Measurements from ENCODE around the gene RAB7A.
A peak's percentile ranks its signal among the peaks of the same experiment; 100 is the strongest.

RAB7A gene

DNA sequence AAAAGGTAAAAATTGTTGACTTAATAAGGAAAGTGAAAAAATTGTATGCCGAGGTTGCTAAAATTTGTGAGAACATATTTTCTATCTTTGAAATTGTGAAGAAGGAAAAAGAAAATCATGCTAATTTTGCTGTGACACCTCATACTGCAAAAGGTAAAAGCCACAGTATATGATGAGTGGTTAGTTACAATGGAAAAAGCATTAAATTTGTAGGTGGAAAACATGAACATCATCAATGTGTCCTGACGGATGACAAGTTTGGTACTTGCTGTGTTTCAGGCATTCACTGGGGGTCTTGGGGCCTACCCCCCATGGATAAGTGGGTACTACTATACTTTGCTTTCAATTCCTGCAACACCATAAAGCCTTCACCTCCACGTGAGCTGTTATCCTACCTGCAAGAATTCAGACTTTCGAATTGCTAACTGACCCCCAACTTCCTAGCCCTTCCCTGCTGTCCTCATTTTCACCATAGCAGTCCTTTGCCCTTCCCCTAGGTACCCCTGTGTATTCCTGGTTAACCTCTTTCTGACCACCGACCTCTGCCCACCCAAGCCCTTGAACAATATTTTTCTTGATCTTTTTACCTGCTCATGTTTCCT, 62.4 kb downstream of the RAB7A start:
- Mint-ChIP-seq H3K36me3 (ENCODE audit: low read depth) (peaks cover 6% of the 10 kb centered on the region), H3K4me3 (no peak overlapping the region), H3K27ac (peak overlapping the region; percentile 66), H3K4me1 (peaks cover 52% of the 10 kb centered on the region), H3K9me3 (no peaks in the 10 kb centered on the region), H3K27me3 (ENCODE audit: low read depth, poor library complexity) (no peaks in the 10 kb centered on the region)
- DNase-seq, result no peak
- no peak for TF ChIP-seq CTCF (IDR thresholded peaks at IDR 0.05)

DNA sequence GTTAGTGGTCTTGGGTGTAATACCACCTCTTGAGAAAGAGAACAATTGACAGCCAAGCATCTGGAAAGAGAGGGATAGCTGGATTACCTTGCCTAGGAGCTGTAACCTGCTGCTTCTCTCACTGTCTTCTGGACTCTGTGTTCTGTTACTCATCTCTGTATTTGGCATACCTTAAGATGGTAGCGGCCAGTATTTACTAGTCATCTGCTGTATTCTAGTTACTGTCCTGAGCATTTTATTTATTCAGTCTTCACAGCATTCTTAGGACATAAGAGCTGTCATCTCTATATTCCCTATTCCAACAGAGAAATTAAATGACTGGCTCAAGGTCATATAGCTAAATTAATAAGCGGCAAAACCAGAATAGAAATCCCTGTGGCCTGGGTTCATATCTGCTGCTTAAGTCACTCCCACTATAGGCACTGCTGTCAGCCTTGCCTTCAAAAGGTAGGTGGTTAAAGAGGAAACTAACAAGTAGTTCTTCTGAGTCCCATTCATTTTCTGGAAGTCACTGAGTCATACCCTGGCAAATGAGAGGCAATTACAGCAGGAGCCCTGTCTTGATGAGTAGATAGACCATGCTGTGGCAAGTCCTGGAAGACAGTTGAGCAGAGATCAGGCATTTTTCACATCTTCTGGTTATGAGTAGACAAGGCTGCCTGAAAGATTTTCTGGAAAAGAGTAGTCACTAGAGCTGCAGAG, 68.2 kb downstream of the RAB7A start:
- peaks cover 4% of the 10 kb centered on the region for H3K27me3 Mint-ChIP-seq (ENCODE audit: low read depth, poor library complexity)
- no peak overlapping the region for H3K4me3 Mint-ChIP-seq
- DNase-seq, result no peak
- H3K4me1 Mint-ChIP-seq, result peaks cover 19% of the 10 kb centered on the region
- H3K36me3 Mint-ChIP-seq (ENCODE audit: low read depth), result peaks cover 35% of the 10 kb centered on the region
- TF ChIP-seq CTCF (IDR thresholded peaks at IDR 0.05), result no peak
- no peaks in the 10 kb centered on the region for H3K9me3 Mint-ChIP-seq
- H3K27ac Mint-ChIP-seq, result peak overlapping the region; percentile 18

- TF ChIP-seq CTCF (IDR thresholded peaks at IDR 0.05), result peak; percentile 84
- H3K27me3 Mint-ChIP-seq (ENCODE audit: low read depth, poor library complexity), result peaks cover 4% of the 10 kb centered on the region
- H3K27ac Mint-ChIP-seq, result peak overlapping the region; percentile 40
- H3K4me1 Mint-ChIP-seq, result peaks cover 19% of the 10 kb centered on the region
- no peaks in the 10 kb centered on the region for H3K9me3 Mint-ChIP-seq
- peaks cover 43% of the 10 kb centered on the region for H3K36me3 Mint-ChIP-seq (ENCODE audit: low read depth)
- DNase-seq, result peak; percentile 57
- no peak overlapping the region for H3K4me3 Mint-ChIP-seq
Observed at GRCh38 chr3:128794770-128795649, 69.0 kb downstream of the RAB7A start.

DNA sequence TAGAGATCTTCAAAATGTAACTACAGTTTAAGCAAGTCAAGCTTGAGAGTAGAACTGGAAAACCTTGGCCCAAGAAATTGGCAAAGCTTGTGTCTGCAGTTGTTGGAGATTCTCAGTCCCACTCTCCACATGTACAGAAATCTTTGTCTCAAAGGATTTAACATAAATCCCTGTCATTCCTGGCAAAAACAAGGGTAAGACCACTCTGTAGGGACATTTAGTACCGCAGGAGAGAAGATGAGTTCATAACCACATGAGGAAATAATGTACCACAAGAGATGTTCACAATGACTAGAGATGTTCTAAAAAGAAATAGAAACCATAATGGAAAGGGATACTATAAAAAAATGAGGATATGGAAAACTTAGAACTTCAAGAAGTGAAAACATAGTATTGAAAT, 73.7 kb downstream of the RAB7A start:
- H3K36me3 Mint-ChIP-seq (ENCODE audit: low read depth), result peaks cover 55% of the 10 kb centered on the region
- H3K27ac Mint-ChIP-seq, result no peak overlapping the region
- H3K4me3 Mint-ChIP-seq, result no peak overlapping the region
- no peak for DNase-seq
- H3K27me3 Mint-ChIP-seq (ENCODE audit: low read depth, poor library complexity), result peaks cover 4% of the 10 kb centered on the region
- no peak for TF ChIP-seq CTCF (IDR thresholded peaks at IDR 0.05)
- no peaks in the 10 kb centered on the region for H3K9me3 Mint-ChIP-seq
- H3K4me1 Mint-ChIP-seq, result peaks cover 23% of the 10 kb centered on the region

DNA sequence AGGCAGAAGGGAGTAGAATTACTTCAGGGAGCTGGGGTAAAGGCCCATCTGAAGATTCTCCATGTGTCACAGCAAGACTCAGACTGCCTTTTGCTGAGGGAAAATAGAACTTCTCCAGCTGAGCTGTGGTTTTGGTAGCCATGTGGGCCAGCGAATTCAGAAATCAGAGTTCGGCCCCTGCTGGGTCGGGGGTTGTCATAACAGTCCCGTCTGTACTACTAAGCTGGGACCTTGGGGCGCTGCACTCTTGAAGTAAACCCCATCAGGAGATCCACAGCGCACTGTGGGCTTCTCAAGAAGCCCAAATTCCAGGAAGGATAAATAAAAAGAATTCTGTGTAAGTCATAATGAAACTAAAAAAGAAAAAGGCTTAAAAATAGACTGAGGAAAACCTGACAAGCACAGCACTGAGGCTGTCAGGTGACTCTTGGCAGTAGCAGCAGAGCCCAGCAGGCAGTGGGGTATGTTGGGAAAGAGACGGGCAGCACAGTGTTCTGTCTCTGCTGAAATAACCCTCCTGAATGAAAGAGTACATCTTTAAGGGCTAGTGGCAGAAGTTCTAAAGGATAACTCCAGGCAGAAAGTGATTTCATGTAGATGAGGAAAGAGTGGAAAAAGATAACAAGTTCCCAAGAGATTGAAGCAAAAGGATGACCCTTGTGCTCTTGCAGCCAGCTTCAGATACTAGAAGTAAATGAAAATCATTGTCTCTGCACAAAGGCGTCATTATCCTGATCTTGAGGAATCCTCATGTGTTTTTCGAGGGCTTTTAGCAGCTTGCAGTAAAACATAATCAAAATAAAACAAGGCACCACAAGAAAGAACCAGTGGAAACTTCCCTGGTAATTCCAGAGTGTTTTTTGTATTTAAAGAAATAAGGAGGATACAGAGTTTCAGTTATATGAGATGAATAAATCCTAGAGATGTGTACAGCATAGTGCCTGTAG, 74.5 kb downstream of the RAB7A start:
- Mint-ChIP-seq H3K9me3 (no peaks in the 10 kb centered on the region), H3K27ac (no peak overlapping the region), H3K4me3 (no peak overlapping the region), H3K27me3 (ENCODE audit: low read depth, poor library complexity) (peaks cover 4% of the 10 kb centered on the region), H3K4me1 (peaks cover 24% of the 10 kb centered on the region), H3K36me3 (ENCODE audit: low read depth) (peaks cover 50% of the 10 kb centered on the region)
- no peak for TF ChIP-seq CTCF (IDR thresholded peaks at IDR 0.05)
- no peak for DNase-seq

Data from nephron progenitor cell (in vitro differentiated cells).